Tibial artery (tissue), 4 donors: ENCODE results near the gene EYS.

Source experiments
- DNase-seq, 2 donors: peaks; one replicate each; pipeline ENCODE4 v3.0.0-alpha.2; 2019
- H3K27ac ChIP-seq, 2 donors: fragments of 200-600 bp; sonication (generic) in 1 of 2; 1 replicate in 1 of 2; 2 replicates in 1 of 2; pipeline ENCODE4 v1.5.1; 2018 to 2019; ENCODE audit warnings: mild to moderate bottlenecking in 1 of 2
- H3K27me3 ChIP-seq, 2 donors: fragments of 200-600 bp; sonication (generic) in 1 of 2; one replicate each; pipeline versions ENCODE4 v1.5.1 to v1.6.0; 2016 to 2019
- H3K36me3 ChIP-seq, 3 donors: fragments of 200-600 bp; sonication (generic) in 2 of 3; one replicate each; pipeline ENCODE4 v1.5.1; 2016 to 2019; ENCODE audit warnings: mild to moderate bottlenecking in 2 of 3
- H3K4me1 ChIP-seq, 4 donors: fragments of 200-600 bp; sonication (generic) in 2 of 4; 1 replicate in 3 of 4; 2 replicates in 1 of 4; pipeline ENCODE4 v1.5.1; 2016 to 2019
- H3K4me3 ChIP-seq, 2 donors: fragments of 200-600 bp; sonication (generic) in 1 of 2; 1 replicate in 1 of 2; 2 replicates in 1 of 2; pipeline ENCODE4 v1.5.1; 2018 to 2019; ENCODE audit warnings: mild to moderate bottlenecking in 2 of 2
- H3K9me3 ChIP-seq, 3 donors: fragments of 200-600 bp; sonication (generic) in 1 of 3; one replicate each; pipeline ENCODE4 v1.5.1; 2016 to 2019
- intact Hi-C: fragments of 100-400 bp; cut with DNase I; formaldehyde crosslinking; loops from one replicate; pipeline ENCODE4 v1.15.0; 2023; ENCODE audit warnings: low total_unique reads
- TF ChIP-seq, protein P1 (sequence below), 2 experiments: fragments of 200-600 bp in 1 of 2; fragments of 450-650 bp in 1 of 2; IDR thresholded peaks; one replicate each; pipeline ENCODE4 v1.5.1; 2017 to 2019; ENCODE audit warnings: antibody characterized with exemption in 2 of 2, mild to moderate bottlenecking in 1 of 2, moderate library complexity in 1 of 2

The EYS gene

DNA sequence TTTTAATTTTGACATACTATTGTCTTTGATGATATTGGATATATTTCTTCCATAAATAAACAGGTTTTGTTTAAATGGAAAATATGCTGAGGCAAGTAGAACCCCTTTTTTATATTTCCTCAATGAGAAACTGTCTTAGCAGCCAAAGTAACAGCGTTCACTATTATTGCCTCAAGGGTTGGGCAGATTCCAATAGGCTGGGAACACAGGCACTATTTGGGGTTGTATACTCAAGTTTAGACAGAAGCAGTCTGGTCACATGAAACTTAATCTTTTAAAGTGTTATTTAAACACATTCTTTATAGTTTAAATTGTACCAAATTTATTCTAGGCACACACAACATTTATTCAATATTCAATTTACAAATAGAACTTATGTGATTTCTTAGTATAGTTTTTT lies 520.2 kb downstream of the EYS start:
- TF ChIP-seq, protein P1, sequence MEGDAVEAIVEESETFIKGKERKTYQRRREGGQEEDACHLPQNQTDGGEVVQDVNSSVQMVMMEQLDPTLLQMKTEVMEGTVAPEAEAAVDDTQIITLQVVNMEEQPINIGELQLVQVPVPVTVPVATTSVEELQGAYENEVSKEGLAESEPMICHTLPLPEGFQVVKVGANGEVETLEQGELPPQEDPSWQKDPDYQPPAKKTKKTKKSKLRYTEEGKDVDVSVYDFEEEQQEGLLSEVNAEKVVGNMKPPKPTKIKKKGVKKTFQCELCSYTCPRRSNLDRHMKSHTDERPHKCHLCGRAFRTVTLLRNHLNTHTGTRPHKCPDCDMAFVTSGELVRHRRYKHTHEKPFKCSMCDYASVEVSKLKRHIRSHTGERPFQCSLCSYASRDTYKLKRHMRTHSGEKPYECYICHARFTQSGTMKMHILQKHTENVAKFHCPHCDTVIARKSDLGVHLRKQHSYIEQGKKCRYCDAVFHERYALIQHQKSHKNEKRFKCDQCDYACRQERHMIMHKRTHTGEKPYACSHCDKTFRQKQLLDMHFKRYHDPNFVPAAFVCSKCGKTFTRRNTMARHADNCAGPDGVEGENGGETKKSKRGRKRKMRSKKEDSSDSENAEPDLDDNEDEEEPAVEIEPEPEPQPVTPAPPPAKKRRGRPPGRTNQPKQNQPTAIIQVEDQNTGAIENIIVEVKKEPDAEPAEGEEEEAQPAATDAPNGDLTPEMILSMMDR (IDR thresholded peaks at IDR 0.05): no peak
- DNase-seq: no peak
- no peaks in the 10 kb centered on the region for H3K9me3 ChIP-seq
- H3K27ac ChIP-seq: no peak overlapping the region
- no peaks in the 10 kb centered on the region for H3K27me3 ChIP-seq
- no peak overlapping the region for H3K4me3 ChIP-seq
- no peaks in the 10 kb centered on the region for H3K4me1 ChIP-seq
- intact Hi-C loops: no loop called here
- no peaks in the 10 kb centered on the region for H3K36me3 ChIP-seq

DNA sequence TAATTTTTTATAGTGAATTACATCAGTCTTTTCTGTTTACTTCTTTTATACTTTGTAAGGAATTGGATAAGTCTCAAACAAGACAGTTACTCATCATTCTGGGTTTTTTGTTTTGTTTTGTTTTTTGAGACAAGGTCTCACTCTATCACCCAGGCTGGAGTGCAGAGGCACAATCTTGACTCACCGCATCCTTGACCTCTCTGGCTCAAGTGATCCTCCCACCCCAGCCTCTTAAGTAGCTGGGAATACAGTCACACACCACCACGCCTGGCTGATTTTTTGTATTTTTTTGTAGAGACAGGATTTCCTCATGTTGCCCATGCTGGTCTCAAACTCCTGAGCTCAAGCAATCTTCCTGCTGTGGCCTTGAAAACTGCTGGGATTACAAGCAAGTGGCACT lies 524.3 kb downstream of the EYS start:
- no peaks in the 10 kb centered on the region for H3K27me3 ChIP-seq
- TF ChIP-seq, protein P1 (IDR thresholded peaks at IDR 0.05): no peak
- no peak overlapping the region for H3K4me3 ChIP-seq
- H3K9me3 ChIP-seq: no peaks in the 10 kb centered on the region
- no peaks in the 10 kb centered on the region for H3K36me3 ChIP-seq
- no peak for DNase-seq
- H3K4me1 ChIP-seq: no peaks in the 10 kb centered on the region
- H3K27ac ChIP-seq: no peak overlapping the region
- intact Hi-C loops: no loop called here

DNA sequence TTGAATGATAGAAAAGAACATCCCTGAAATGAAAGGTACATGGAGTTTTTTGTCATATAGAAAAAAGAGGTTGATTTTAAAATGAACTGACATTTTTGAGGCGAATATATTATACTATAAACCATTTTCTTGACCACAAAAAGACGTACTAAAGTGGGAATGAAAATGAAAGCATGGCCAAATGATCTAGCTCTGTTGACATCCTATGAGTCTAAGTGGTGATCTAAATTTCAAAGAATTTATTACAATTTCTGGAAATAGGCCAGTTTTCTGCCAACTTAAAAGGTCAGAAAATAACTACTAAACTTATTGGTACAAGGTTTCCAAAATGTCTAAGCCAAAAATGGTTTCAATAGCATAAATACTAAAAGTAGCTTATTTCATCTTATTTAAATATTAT lies 536.8 kb downstream of the EYS start:
- Histone ChIP-seq H3K36me3 (no peaks in the 10 kb centered on the region), H3K27me3 (no peaks in the 10 kb centered on the region), H3K4me3 (no peak overlapping the region), H3K27ac (no peak overlapping the region), H3K9me3 (no peaks in the 10 kb centered on the region), H3K4me1 (no peaks in the 10 kb centered on the region)
- DNase-seq: no peak
- intact Hi-C loops: no loop called here
- TF ChIP-seq, protein P1 (IDR thresholded peaks at IDR 0.05): no peak

DNA sequence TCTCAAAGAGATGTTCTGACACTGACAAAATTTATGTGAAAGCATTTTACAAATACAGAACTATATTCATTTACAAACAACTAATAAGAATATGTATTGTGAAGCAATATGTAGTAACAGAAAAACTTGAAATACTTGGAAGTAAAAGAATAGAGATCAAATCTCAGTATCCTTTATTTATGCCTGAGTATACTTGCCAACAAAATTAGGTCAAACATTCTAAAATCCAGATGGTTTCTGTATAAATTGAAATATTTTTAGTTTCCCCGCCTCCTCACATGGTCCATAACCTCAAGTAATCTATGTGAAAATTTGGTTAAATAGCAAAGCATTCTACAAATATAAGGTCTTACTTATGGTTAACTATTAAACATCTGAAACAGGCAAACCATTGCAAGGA lies 545.4 kb downstream of the EYS start:
- Histone ChIP-seq H3K27ac (no peak overlapping the region), H3K36me3 (no peaks in the 10 kb centered on the region), H3K4me1 (no peaks in the 10 kb centered on the region), H3K4me3 (no peak overlapping the region), H3K27me3 (no peaks in the 10 kb centered on the region), H3K9me3 (no peaks in the 10 kb centered on the region)
- TF ChIP-seq, protein P1 (IDR thresholded peaks at IDR 0.05): no peak
- DNase-seq: no peak
- intact Hi-C loops: no loop called here

DNA sequence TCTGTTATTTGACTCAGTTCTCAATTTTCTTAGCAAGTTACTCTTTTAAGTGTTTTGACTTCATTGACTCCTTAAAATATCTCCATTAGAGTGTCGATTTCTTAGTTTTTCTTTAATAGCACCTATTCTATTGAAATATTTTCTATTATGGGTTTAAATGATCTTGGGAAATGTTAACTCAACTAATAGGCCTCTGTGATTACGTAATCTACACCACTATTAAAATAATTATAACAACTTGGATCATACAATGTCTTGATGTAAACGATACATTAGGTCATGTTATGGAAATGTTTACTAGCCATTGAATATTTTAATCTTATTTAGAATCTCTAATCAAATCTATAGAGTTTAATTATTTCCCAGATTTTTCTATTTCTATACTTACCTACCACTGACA lies 550.0 kb downstream of the EYS start:
- TF ChIP-seq, protein P1 (IDR thresholded peaks at IDR 0.05): no peak
- DNase-seq: no peak
- intact Hi-C loops: no loop called here

DNA sequence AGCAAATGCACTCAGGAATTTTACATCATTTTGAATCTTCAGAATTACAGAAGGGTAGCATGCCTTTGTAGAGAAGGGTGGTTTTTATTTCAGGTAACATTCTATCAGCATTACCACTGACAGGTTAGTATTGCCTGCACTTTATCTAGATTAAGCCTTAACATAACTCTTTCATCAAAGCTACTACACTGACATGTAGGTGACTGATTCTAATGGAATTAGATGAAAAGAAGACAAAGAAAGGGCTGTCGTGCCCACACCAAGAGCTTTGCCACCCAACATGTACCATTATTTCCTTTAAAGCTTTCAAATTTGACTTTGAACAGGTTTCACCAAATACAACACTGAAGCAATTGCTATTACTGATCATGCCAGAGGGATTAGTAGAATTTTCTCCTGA lies 551.9 kb downstream of the EYS start:
- TF ChIP-seq, protein P1 (IDR thresholded peaks at IDR 0.05): no peak
- Histone ChIP-seq H3K4me3 (no peak overlapping the region), H3K36me3 (no peaks in the 10 kb centered on the region), H3K27ac (no peak overlapping the region), H3K27me3 (no peaks in the 10 kb centered on the region), H3K9me3 (no peaks in the 10 kb centered on the region), H3K4me1 (no peaks in the 10 kb centered on the region)
- intact Hi-C loops: no loop called here
- DNase-seq: no peak

More for the DNA sequence above, 550.0 kb downstream of the EYS start:
- Histone ChIP-seq H3K27ac (no peak overlapping the region), H3K4me1 (no peaks in the 10 kb centered on the region), H3K4me3 (no peak overlapping the region), H3K27me3 (no peaks in the 10 kb centered on the region), H3K9me3 (no peaks in the 10 kb centered on the region), H3K36me3 (no peaks in the 10 kb centered on the region)
